ENCODE data around the gene RBM26. TPM values are rescaled to one million over a fixed set of nuclear protein-coding genes. Genes with fewer than 3 reads are reported as not detected.

The RBM26 gene, protein sequence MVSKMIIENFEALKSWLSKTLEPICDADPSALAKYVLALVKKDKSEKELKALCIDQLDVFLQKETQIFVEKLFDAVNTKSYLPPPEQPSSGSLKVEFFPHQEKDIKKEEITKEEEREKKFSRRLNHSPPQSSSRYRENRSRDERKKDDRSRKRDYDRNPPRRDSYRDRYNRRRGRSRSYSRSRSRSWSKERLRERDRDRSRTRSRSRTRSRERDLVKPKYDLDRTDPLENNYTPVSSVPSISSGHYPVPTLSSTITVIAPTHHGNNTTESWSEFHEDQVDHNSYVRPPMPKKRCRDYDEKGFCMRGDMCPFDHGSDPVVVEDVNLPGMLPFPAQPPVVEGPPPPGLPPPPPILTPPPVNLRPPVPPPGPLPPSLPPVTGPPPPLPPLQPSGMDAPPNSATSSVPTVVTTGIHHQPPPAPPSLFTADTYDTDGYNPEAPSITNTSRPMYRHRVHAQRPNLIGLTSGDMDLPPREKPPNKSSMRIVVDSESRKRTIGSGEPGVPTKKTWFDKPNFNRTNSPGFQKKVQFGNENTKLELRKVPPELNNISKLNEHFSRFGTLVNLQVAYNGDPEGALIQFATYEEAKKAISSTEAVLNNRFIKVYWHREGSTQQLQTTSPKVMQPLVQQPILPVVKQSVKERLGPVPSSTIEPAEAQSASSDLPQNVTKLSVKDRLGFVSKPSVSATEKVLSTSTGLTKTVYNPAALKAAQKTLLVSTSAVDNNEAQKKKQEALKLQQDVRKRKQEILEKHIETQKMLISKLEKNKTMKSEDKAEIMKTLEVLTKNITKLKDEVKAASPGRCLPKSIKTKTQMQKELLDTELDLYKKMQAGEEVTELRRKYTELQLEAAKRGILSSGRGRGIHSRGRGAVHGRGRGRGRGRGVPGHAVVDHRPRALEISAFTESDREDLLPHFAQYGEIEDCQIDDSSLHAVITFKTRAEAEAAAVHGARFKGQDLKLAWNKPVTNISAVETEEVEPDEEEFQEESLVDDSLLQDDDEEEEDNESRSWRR
- 37.6 and 46.3 TPM in 2 replicates for total RNA-seq

DNA sequence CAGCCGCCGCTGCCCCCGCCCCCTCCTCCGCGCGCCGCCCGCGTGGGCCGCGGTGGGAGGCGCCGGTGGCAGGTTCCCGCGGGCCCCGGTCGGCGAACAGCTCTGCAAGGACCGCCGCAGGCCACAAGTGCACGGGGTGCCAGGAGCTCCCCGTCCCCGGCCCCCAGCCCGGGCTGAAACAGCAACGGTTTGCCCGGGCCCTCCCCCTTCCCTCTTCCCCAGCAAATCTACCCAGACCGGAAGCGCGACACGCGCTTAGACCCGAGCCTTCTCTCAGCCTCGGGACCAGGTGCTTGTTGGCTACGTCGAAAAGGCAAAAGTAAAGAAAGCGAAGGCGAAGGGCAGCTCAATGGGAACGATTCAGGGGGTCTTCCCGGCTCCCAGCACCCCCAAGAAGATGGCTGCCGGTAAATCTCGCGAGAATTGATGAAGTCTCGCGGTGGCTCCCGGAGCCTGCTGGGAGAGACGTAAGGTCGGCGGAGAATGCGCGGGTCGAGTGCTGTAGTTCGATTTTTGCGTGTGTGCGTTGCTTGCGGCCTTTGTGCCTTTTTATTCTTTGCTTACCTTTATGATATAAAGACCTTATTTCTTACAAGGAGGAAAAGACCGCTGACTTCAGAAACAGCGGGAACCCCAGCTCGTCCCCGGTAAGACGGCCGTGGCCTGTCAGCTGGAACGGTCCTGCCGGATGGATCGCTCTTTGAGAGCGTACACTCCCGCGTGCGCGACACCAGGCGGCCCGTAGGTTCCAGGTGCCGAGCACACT lies at the start of gene RBM26:
Gene RBM26 (minus strand): TSS at position 425 of the 766 bp plus-strand sequence. CDS start 481 bp downstream, outside the sequence.

Small RNAs within 50 kb of the gene (small RNA-seq; reads per million reads assigned to genes)
- gene RNA5SP33: not detected

Other genes with a start within 250 kb of the RBM26 start
- gene NDFIP2, start 74.9 kb upstream of the RBM26 start, total RNA-seq: 18.3 and 21.4 TPM in 2 replicates